ENCODE results near the gene FGG.

Gene FGG

DNA sequence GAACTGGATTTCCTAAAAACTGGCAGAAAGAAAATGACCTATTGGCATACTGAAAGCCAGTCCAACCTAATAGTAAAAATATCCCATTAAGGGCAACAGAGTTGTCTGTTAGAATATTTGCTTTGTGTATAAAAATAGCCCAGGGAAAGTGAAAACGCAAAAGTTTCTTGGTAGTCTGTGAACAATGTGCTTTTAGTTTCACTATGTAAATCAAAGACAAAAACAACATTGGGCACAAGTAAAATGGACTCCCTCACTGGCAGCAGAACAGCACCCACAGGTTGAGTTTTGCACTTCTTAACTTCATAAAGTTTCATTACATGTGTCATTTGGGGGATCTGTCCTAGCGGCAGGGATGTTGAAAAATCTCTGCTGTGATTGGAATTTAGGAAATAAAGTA, 4.3 kb upstream of the FGG start:
- H3K4me3 ChIP-seq (ENCODE audit: low read depth, low read length), result no peak overlapping the region
- H3K9me3 ChIP-seq, result no peaks in the 10 kb centered on the region
- DNase-seq, result no peak
- H3K27me3 ChIP-seq, result peaks cover 3% of the 10 kb centered on the region
- no peaks in the 10 kb centered on the region for H3K36me3 ChIP-seq
- no peaks in the 10 kb centered on the region for H3K4me1 ChIP-seq
- TF ChIP-seq CTCF (IDR thresholded peaks at IDR 0.05; ENCODE audit: low read depth, low read length), result no peak

- no peaks in the 10 kb centered on the region for H3K4me1 ChIP-seq
- H3K9me3 ChIP-seq, result no peaks in the 10 kb centered on the region
- peaks cover 3% of the 10 kb centered on the region for H3K27me3 ChIP-seq
- no peaks in the 10 kb centered on the region for H3K36me3 ChIP-seq
- no peak for DNase-seq
- TF ChIP-seq CTCF (IDR thresholded peaks at IDR 0.05; ENCODE audit: low read depth, low read length), result no peak
- no peak overlapping the region for H3K4me3 ChIP-seq (ENCODE audit: low read depth, low read length)
These were observed 3.8 kb upstream of the FGG start for GRCh38 chr4:154616287-154616686.

- H3K4me3 ChIP-seq (ENCODE audit: low read depth, low read length), result no peak overlapping the region
These were observed 2.8 kb upstream of the FGG start for GRCh38 chr4:154615211-154615610.

GRCh38 chr4:154614306-154614705, 1.9 kb upstream of the FGG start:
- Histone ChIP-seq H3K27me3 (no peaks in the 10 kb centered on the region), H3K4me1 (no peaks in the 10 kb centered on the region), H3K4me3 (ENCODE audit: low read depth, low read length) (no peak overlapping the region), H3K36me3 (no peaks in the 10 kb centered on the region), H3K9me3 (no peaks in the 10 kb centered on the region)
- DNase-seq, result no peak
- no peak for TF ChIP-seq CTCF (IDR thresholded peaks at IDR 0.05; ENCODE audit: low read depth, low read length)

More at GRCh38 chr4:154615211-154615610, 2.8 kb upstream of the FGG start:
- Histone ChIP-seq H3K4me1 (no peaks in the 10 kb centered on the region), H3K9me3 (no peaks in the 10 kb centered on the region), H3K27me3 (no peaks in the 10 kb centered on the region; the same call in 1 of the 2 replicates), H3K36me3 (no peaks in the 10 kb centered on the region)
- no peak for TF ChIP-seq CTCF (IDR thresholded peaks at IDR 0.05; ENCODE audit: low read depth, low read length)
- DNase-seq, result no peak

GRCh38 chr4:154611833-154612232, 623 bp downstream of the FGG start:
- no peak for DNase-seq
- Histone ChIP-seq H3K9me3 (no peaks in the 10 kb centered on the region), H3K4me3 (ENCODE audit: low read depth, low read length) (no peak overlapping the region), H3K36me3 (no peaks in the 10 kb centered on the region; the same call in 1 of the 2 replicates), H3K4me1 (no peaks in the 10 kb centered on the region), H3K27me3 (no peaks in the 10 kb centered on the region)
- no peak for TF ChIP-seq CTCF (IDR thresholded peaks at IDR 0.05; ENCODE audit: low read depth, low read length)

DNA sequence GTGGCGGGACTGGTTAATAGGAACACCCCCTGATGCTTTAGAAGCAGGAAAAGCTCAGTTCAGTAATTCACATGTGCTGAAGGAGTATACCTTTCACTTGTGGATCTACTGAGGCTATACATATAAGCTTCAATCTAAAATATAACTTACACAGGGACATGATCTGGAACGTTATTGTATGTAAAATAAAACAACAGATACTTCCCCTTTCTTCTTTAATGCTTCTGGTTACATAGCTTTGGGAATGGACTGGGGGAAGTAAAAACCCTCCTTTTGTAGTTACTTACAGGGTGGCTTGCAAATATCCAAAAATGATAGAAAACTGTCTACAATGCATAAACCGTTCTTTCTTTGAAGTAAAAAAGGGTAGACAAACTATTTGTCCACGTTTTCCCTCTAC, 1.9 kb downstream of the FGG start:
- Histone ChIP-seq H3K4me3 (ENCODE audit: low read depth, low read length) (no peak overlapping the region), H3K36me3 (no peaks in the 10 kb centered on the region; the same call in 1 of the 2 replicates), H3K27me3 (no peaks in the 10 kb centered on the region), H3K4me1 (no peaks in the 10 kb centered on the region), H3K9me3 (no peaks in the 10 kb centered on the region)
- DNase-seq, result no peak
- TF ChIP-seq CTCF (IDR thresholded peaks at IDR 0.05; ENCODE audit: low read depth, low read length), result no peak

All from BE2C (cell line).